ENCODE data around the gene TUBB3.

TUBB3 gene

GRCh38 chr16:89904606-89905510 is 18.3 kb upstream of the TUBB3 start:
- TF ChIP-seq CTCF (IDR thresholded peaks at IDR 0.05) = no peak
- Histone ChIP-seq H3K27ac (no peak overlapping the region), H3K9me3 (no peaks in the 10 kb centered on the region), H3K36me3 (peaks cover 87% of the 10 kb centered on the region), H3K4me3 (ENCODE audit: low read depth in 1 of 2, low read length in 1 of 2) (no peak overlapping the region), H3K27me3 (no peaks in the 10 kb centered on the region), H3K4me1 (ENCODE audit: control insufficient read depth in 1 of 2, insufficient read depth in 1 of 2, low read depth in 1 of 2, low read length in 1 of 2) (no peaks in the 10 kb centered on the region)

GRCh38 chr16:89905511-89906139 is 17.5 kb upstream of the TUBB3 start:
- Histone ChIP-seq H3K9me3 (no peaks in the 10 kb centered on the region), H3K4me3 (ENCODE audit: low read depth in 1 of 2, low read length in 1 of 2) (no peak overlapping the region), H3K36me3 (peaks cover 87% of the 10 kb centered on the region)

GRCh38 chr16:89906140-89907025 is 16.8 kb upstream of the TUBB3 start:
- Histone ChIP-seq H3K9me3 (no peaks in the 10 kb centered on the region), H3K4me1 (ENCODE audit: control insufficient read depth in 1 of 2, insufficient read depth in 1 of 2, low read depth in 1 of 2, low read length in 1 of 2) (no peaks in the 10 kb centered on the region), H3K36me3 (peaks cover 88% of the 10 kb centered on the region), H3K27me3 (no peaks in the 10 kb centered on the region), H3K27ac (no peak overlapping the region), H3K4me3 (ENCODE audit: low read depth in 1 of 2, low read length in 1 of 2) (no peak overlapping the region)
- TF ChIP-seq CTCF (IDR thresholded peaks at IDR 0.05) = no peak

More at GRCh38 chr16:89905511-89906139, 17.5 kb upstream of the TUBB3 start:
- H3K27ac ChIP-seq = no peak overlapping the region
- H3K4me1 ChIP-seq (ENCODE audit: control insufficient read depth in 1 of 2, insufficient read depth in 1 of 2, low read depth in 1 of 2, low read length in 1 of 2) = no peaks in the 10 kb centered on the region
- TF ChIP-seq CTCF (IDR thresholded peaks at IDR 0.05) = no peak
- H3K27me3 ChIP-seq = no peaks in the 10 kb centered on the region

GRCh38 chr16:89907055-89907814 is 15.9 kb upstream of the TUBB3 start:
- Histone ChIP-seq H3K4me3 (ENCODE audit: low read depth in 1 of 2, low read length in 1 of 2) (no peak overlapping the region), H3K36me3 (peaks cover 97% of the 10 kb centered on the region)
- no peak for TF ChIP-seq CTCF (IDR thresholded peaks at IDR 0.05)

GRCh38 chr16:89908236-89908635 is 14.9 kb upstream of the TUBB3 start:
- Histone ChIP-seq H3K27ac (no peak overlapping the region), H3K36me3 (peaks cover 99% of the 10 kb centered on the region), H3K4me3 (ENCODE audit: low read depth in 1 of 2, low read length in 1 of 2) (no peak overlapping the region), H3K9me3 (no peaks in the 10 kb centered on the region), H3K27me3 (no peaks in the 10 kb centered on the region), H3K4me1 (ENCODE audit: control insufficient read depth in 1 of 2, insufficient read depth in 1 of 2, low read depth in 1 of 2, low read length in 1 of 2) (no peaks in the 10 kb centered on the region)
- no peak for TF ChIP-seq CTCF (IDR thresholded peaks at IDR 0.05)

More at GRCh38 chr16:89907055-89907814, 15.9 kb upstream of the TUBB3 start:
- Histone ChIP-seq H3K9me3 (no peaks in the 10 kb centered on the region), H3K27ac (no peak overlapping the region), H3K27me3 (no peaks in the 10 kb centered on the region), H3K4me1 (ENCODE audit: control insufficient read depth in 1 of 2, insufficient read depth in 1 of 2, low read depth in 1 of 2, low read length in 1 of 2) (no peaks in the 10 kb centered on the region)

Data from neutrophil (primary cell).